GM06990 (cell line): Measurements from ENCODE around the gene MUC22.

Experiments used
- DNase-seq: peaks from one replicate; pipeline ENCODE4 v3.0.0-alpha.2; 2011; ENCODE audit not compliant: insufficient read length; ENCODE audit errors: extremely low read depth
- H3K27me3 ChIP-seq: replicated peaks from 2 replicates; pipeline ENCODE4 v1.6.0; 2011; ENCODE audit warnings: low read length; ENCODE audit not compliant: control insufficient read depth, insufficient read depth
- H3K36me3 ChIP-seq: 2 replicates; pipeline ENCODE4 v1.5.1; 2011; ENCODE audit warnings: low read length; ENCODE audit not compliant: control insufficient read depth, insufficient read depth
- H3K4me3 ChIP-seq: replicated peaks from 2 replicates; pipeline ENCODE4 v1.5.1; 2011; ENCODE audit warnings: low read depth, mild to moderate bottlenecking, control low read depth, low read length
- CTCF ChIP-seq: IDR thresholded peaks from 2 replicates; pipeline ENCODE4 v1.5.1; 2011; ENCODE audit warnings: low read length, control low read depth, mild to moderate bottlenecking, inconsistent platforms; ENCODE audit not compliant: insufficient read depth, poor library complexity, severe bottlenecking

The MUC22 gene

GRCh38 chr6:31025595-31025994 is 15.3 kb downstream of the MUC22 start:
- Histone ChIP-seq H3K27me3 (no peaks in the 10 kb centered on the region), H3K36me3 (no peaks in the 10 kb centered on the region), H3K4me3 (no peak overlapping the region)
- TF ChIP-seq CTCF: no peak
- DNase-seq: no peak

- H3K4me3 ChIP-seq: no peak overlapping the region
- no peak for DNase-seq
- H3K27me3 ChIP-seq: no peaks in the 10 kb centered on the region
- H3K36me3 ChIP-seq: no peaks in the 10 kb centered on the region
- TF ChIP-seq CTCF: no peak
Measured at GRCh38 chr6:31031095-31031494, 20.8 kb downstream of the MUC22 start.

- no peak for DNase-seq
- no peaks in the 10 kb centered on the region for H3K27me3 ChIP-seq
- TF ChIP-seq CTCF: no peak
Measured at GRCh38 chr6:31033075-31033474, 22.8 kb downstream of the MUC22 start.

GRCh38 chr6:31035862-31036497 is 25.7 kb downstream of the MUC22 start:
- H3K36me3 ChIP-seq: no peaks in the 10 kb centered on the region
- DNase-seq: no peak
- TF ChIP-seq CTCF: no peak
- no peaks in the 10 kb centered on the region for H3K27me3 ChIP-seq
- no peak overlapping the region for H3K4me3 ChIP-seq

More at GRCh38 chr6:31033075-31033474, 22.8 kb downstream of the MUC22 start:
- no peak overlapping the region for H3K4me3 ChIP-seq
- H3K36me3 ChIP-seq: no peaks in the 10 kb centered on the region

- no peak for TF ChIP-seq CTCF
- no peak for DNase-seq
Measured at GRCh38 chr6:31037169-31037568, 26.9 kb downstream of the MUC22 start.

GRCh38 chr6:31037682-31038081 is 27.4 kb downstream of the MUC22 start:
- no peak for TF ChIP-seq CTCF
- H3K27me3 ChIP-seq: no peaks in the 10 kb centered on the region
- no peak overlapping the region for H3K4me3 ChIP-seq
- no peak for DNase-seq
- no peaks in the 10 kb centered on the region for H3K36me3 ChIP-seq

More at GRCh38 chr6:31037169-31037568, 26.9 kb downstream of the MUC22 start:
- H3K27me3 ChIP-seq: no peaks in the 10 kb centered on the region
- no peaks in the 10 kb centered on the region for H3K36me3 ChIP-seq
- no peak overlapping the region for H3K4me3 ChIP-seq
